GM21786 (cell line): Measurements from ENCODE around the gene DBH.

Experiments used
- ATAC-seq: cut with Tn5 transposase; IDR thresholded peaks from one replicate; pipeline ENCODE4 v1.9.1; 2021; ENCODE audit not compliant: unreplicated experiment

DBH gene

GRCh38 chr9:133604214-133604613 lies 31.9 kb upstream of the DBH start:
- ATAC-seq = no peak

GRCh38 chr9:133604856-133605255 lies 31.3 kb upstream of the DBH start:
- ATAC-seq = no peak

GRCh38 chr9:133605446-133605845 lies 30.7 kb upstream of the DBH start:
- no peak for ATAC-seq

GRCh38 chr9:133605856-133606707 lies 30.1 kb upstream of the DBH start:
- no peak for ATAC-seq

- no peak for ATAC-seq
Measured at GRCh38 chr9:133606708-133607025, 29.5 kb upstream of the DBH start.

GRCh38 chr9:133607381-133607780 lies 28.8 kb upstream of the DBH start:
- ATAC-seq = no peak

GRCh38 chr9:133607976-133608375 lies 28.2 kb upstream of the DBH start:
- no peak for ATAC-seq

GRCh38 chr9:133608382-133608781 lies 27.8 kb upstream of the DBH start:
- ATAC-seq = no peak

GRCh38 chr9:133608889-133609288 lies 27.3 kb upstream of the DBH start:
- no peak for ATAC-seq

GRCh38 chr9:133609311-133610098 lies 26.7 kb upstream of the DBH start, which contains the start of gene FAM163B:
Gene FAM163B, minus strand, starts transcription at chr9:133609389. Its CDS starts 29,166 bp downstream, at chr9:133580223.
- ATAC-seq = no peak

GRCh38 chr9:133610845-133611244 lies 25.3 kb upstream of the DBH start:
- no peak for ATAC-seq

GRCh38 chr9:133612051-133612450 lies 24.1 kb upstream of the DBH start:
- ATAC-seq = no peak

- no peak for ATAC-seq
Measured at GRCh38 chr9:133612816-133613215, 23.3 kb upstream of the DBH start.

- no peak for ATAC-seq
Measured at GRCh38 chr9:133613432-133613831, 22.7 kb upstream of the DBH start.

GRCh38 chr9:133614056-133614455 lies 22.1 kb upstream of the DBH start:
- no peak for ATAC-seq

GRCh38 chr9:133614678-133615077 lies 21.5 kb upstream of the DBH start:
- no peak for ATAC-seq

GRCh38 chr9:133615186-133615585 lies 21.0 kb upstream of the DBH start:
- no peak for ATAC-seq

GRCh38 chr9:133615606-133616188 lies 20.5 kb upstream of the DBH start:
- ATAC-seq = no peak

- no peak for ATAC-seq
Measured at GRCh38 chr9:133616643-133617405, 19.3 kb upstream of the DBH start.

- ATAC-seq = no peak
Measured at GRCh38 chr9:133618726-133619125, 17.4 kb upstream of the DBH start.

GRCh38 chr9:133619791-133620190 lies 16.4 kb upstream of the DBH start:
- no peak for ATAC-seq
